HG03457 (cell line): Measurements from ENCODE around the gene AIG1.

ENCODE experiments used
- ATAC-seq: cut with Tn5 transposase; IDR thresholded peaks from one replicate; pipeline ENCODE4 v1.9.1; 2021; ENCODE audit warnings: moderate number of reproducible peaks; ENCODE audit not compliant: unreplicated experiment

AIG1 gene

GRCh38 chr6:143192766-143193165 is 132.1 kb downstream of the AIG1 start:
- no peak for ATAC-seq

- no peak for ATAC-seq
These were observed 132.9 kb downstream of the AIG1 start for GRCh38 chr6:143193571-143194094.

GRCh38 chr6:143194095-143194589 is 133.5 kb downstream of the AIG1 start:
- no peak for ATAC-seq

GRCh38 chr6:143195349-143195845 is 134.7 kb downstream of the AIG1 start:
- no peak for ATAC-seq

GRCh38 chr6:143196525-143197225 is 136.0 kb downstream of the AIG1 start:
- ATAC-seq, result no peak

- ATAC-seq, result no peak
These were observed 136.7 kb downstream of the AIG1 start for GRCh38 chr6:143197377-143197776.

- no peak for ATAC-seq
These were observed 137.6 kb downstream of the AIG1 start for GRCh38 chr6:143198312-143198711.

- no peak for ATAC-seq
These were observed 138.6 kb downstream of the AIG1 start for GRCh38 chr6:143199291-143199690.

- no peak for ATAC-seq
These were observed 139.6 kb downstream of the AIG1 start for GRCh38 chr6:143200167-143200770.

- no peak for ATAC-seq
These were observed 143.4 kb downstream of the AIG1 start for GRCh38 chr6:143204045-143204444.

GRCh38 chr6:143205131-143205535 is 144.4 kb downstream of the AIG1 start:
- no peak for ATAC-seq

GRCh38 chr6:143205585-143205984 is 144.9 kb downstream of the AIG1 start:
- no peak for ATAC-seq

- ATAC-seq, result no peak
These were observed 145.3 kb downstream of the AIG1 start for GRCh38 chr6:143205991-143206390.

GRCh38 chr6:143206550-143206949 is 145.9 kb downstream of the AIG1 start:
- ATAC-seq, result no peak

- ATAC-seq, result no peak
These were observed 149.7 kb downstream of the AIG1 start for GRCh38 chr6:143210420-143210819.

GRCh38 chr6:143213859-143214376 is 153.2 kb downstream of the AIG1 start:
- ATAC-seq, result no peak

GRCh38 chr6:143215363-143215762 is 154.7 kb downstream of the AIG1 start:
- ATAC-seq, result no peak

- ATAC-seq, result no peak
These were observed 155.1 kb downstream of the AIG1 start for GRCh38 chr6:143215771-143216170.

GRCh38 chr6:143218233-143218632 is 157.5 kb downstream of the AIG1 start:
- ATAC-seq, result no peak

- ATAC-seq, result no peak
These were observed 161.0 kb downstream of the AIG1 start for GRCh38 chr6:143221698-143222097.

GRCh38 chr6:143222310-143222709 is 161.6 kb downstream of the AIG1 start:
- no peak for ATAC-seq

- ATAC-seq, result no peak
These were observed 162.1 kb downstream of the AIG1 start for GRCh38 chr6:143222801-143223231.
